Heart left ventricle (tissue), 16 donors: ENCODE data around the gene POMGNT2. TPM values are rescaled to one million over a fixed set of nuclear protein-coding genes. Genes with fewer than 3 reads are reported as not detected.
A peak's percentile ranks its signal among the peaks of the same experiment; 100 is the strongest.

Experiments
- ATAC-seq, 4 donors: fragments of 200-7000 bp; cut with Tn5 transposase; one replicate each; pipeline ENCODE4 v1.9.1; 2020 to 2022; ENCODE audit warnings: moderate library complexity in 4 of 4, mild to moderate bottlenecking in 3 of 4, moderate number of reproducible peaks in 1 of 4
- DNase-seq, 5 donors: peaks; one replicate each; pipeline ENCODE4 v3.0.0-alpha.2; 2020
- H3K27ac ChIP-seq, 12 donors: fragments of 200-600 bp; sonication (generic) in 4 of 12; one replicate each; pipeline versions ENCODE4 v1.5.0 to v1.8.0; 2016 to 2022; ENCODE audit warnings: mild to moderate bottlenecking in 2 of 12
- H3K27me3 ChIP-seq, 9 donors: fragments of 200-600 bp; sonication (generic) in 2 of 9; one replicate each; pipeline versions ENCODE4 v1.5.1 to v1.8.0; 2016 to 2022; ENCODE audit warnings: mild to moderate bottlenecking in 3 of 9
- H3K36me3 ChIP-seq, 9 donors: fragments of 200-600 bp; sonication (generic) in 2 of 9; one replicate each; pipeline versions ENCODE4 v1.5.0 to v1.8.0; 2018 to 2022; ENCODE audit warnings: mild to moderate bottlenecking in 2 of 9
- H3K4me1 ChIP-seq, 12 donors: fragments of 200-600 bp; sonication (generic) in 4 of 12; one replicate each; pipeline versions ENCODE4 v1.5.0 to v1.8.0; 2016 to 2022; ENCODE audit warnings: mild to moderate bottlenecking in 3 of 12
- H3K4me3 ChIP-seq, 12 donors: fragments of 200-600 bp; sonication (generic) in 4 of 12; one replicate each; pipeline versions ENCODE4 v1.5.0 to v1.8.0; 2017 to 2022; ENCODE audit warnings: mild to moderate bottlenecking in 9 of 12, moderate library complexity in 4 of 12
- H3K9me3 ChIP-seq, 12 donors: fragments of 200-600 bp; sonication (generic) in 4 of 12; one replicate each; pipeline versions ENCODE4 v1.5.0 to v1.8.0; 2016 to 2022; ENCODE audit warnings: mild to moderate bottlenecking in 1 of 12
- POLR2A ChIP-seq, 2 donors: fragments of 450-650 bp; IDR thresholded peaks; one replicate each; pipeline ENCODE4 v1.6.1; 2017; ENCODE audit warnings: antibody characterized with exemption in 2 of 2, mild to moderate bottlenecking in 2 of 2, moderate library complexity in 2 of 2
- WGBS, 4 donors: extraction: QIAGEN DNeasy Blood & Tissue Kit in 2 of 4; methylation state at CpG; one replicate each; pipeline versions ENCODE4 v1.1.5 to v1.1.7; 2013 to 2018; 5-methylcytosine and 5-hydroxymethylcytosine counted together
- intact Hi-C, 10 donors: fragments of 100-400 bp; cut with DNase I; formaldehyde crosslinking; loops; one replicate each; pipeline versions ENCODE4 v1.11.1 to v1.14.2; 2022
- polyA plus RNA-seq, 2 donors: library from polyadenylated mRNA; stranded (reverse); fragments of 200-250 nt; gene quantifications; one replicate each; pipeline ENCODE4 v1.2.3, GENCODE V29; 2013
- total RNA-seq, 9 donors: library from RNA; depleted of rRNA in 2 of 9; stranded (reverse); fragments of >200 nt in 2 of 9; fragmentation: NEBNext Ultra II Directional in 3 of 9; extraction: Animal tissue kit (Norgen Biotek cat#: 25700) in 3 of 9; gene quantifications; one replicate each; pipeline versions ENCODE4 v1.1.0 to v1.2.4, GENCODE V29; 2016 to 2023
- TF ChIP-seq, protein P1 (sequence below), 12 donors: fragments of 200-600 bp; sonication (generic) in 4 of 12; IDR thresholded peaks; one replicate each; pipeline versions ENCODE4 v1.5.0 to v1.8.0; 2018 to 2022; ENCODE audit warnings: antibody characterized with exemption in 12 of 12, mild to moderate bottlenecking in 5 of 12
- donor health status: ischemic (EF 13 %, LVEDD 7.1; RV severe dilation, severe dysfunction).
- donor health status: healthy with polysubstance abuse.
- donor health status: DM: no; HTN: yes; CAD: no.
- donor health status: DM: no; HTN: no; CAD: no.
- donor health status: ischemic (EF 25% LVEDD 6.9; RV normal size, moderate dysfunction).
- donor health status: ischemic (EF 25% LVEDD 5.7; RV mildly dilated, moderate dysfunction).
- donor health status: healthy.
- donor health status: DM: yes; HTN: yes; CAD: no.
- donor health status: ischemic (EF 35%, LVEDD 5.7; RV mildly dilated, moderate dysfunction).
- donor health status: nonischemic (EF 11% LVEDD 7.7; RV severe dilation, severe dysfunction).
- donor health status: DM: yes; HTN: yes; CAD: no.
- donor health status: PGD.
- donor health status: ischemic (EF 29% LVEDD 5.4; RV normal size, mild dysfunction).
- donor health status: nonischemic (EF 23%, LVEDD 6.1; RV moderate dilation, normal function).

The POMGNT2 gene
- total and polyA plus RNA-seq, 11 donors = 9.1 to 36.0 (median 18.5) TPM

DNA sequence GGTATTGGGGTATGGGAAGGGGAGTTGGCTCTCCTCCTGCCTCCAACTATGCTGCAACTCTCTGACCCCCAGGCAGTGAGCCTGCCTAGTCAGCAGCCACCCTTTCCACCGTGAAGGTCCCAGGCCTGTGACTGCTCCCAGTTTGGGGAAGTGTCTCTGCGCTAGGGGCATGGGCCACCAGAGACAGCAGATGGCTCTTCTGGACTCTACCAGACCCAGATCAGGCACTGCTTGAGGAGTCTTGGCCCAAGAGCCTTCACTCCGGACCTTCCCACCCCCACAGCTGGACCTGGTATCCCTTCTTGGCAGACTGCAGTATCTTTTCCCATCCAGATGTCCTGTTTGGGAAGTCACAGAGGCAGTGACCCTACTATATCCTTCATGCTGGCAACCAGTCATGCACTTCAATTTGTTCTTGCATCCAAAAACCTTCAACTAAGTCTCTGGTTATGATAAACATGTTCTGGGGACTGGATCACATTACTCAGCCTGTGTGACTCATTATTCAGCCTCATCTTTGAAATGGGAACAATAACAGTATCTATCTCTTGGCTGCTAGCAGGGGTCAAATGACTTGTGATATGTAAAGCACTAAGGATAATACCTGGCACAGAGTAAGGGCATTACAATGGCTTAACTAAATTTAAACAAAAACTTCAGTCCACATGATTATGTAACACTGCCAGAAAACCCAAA, 62.7 kb downstream of the POMGNT2 start:
- no peak for TF ChIP-seq POLR2A (IDR thresholded peaks at IDR 0.05)
- TF ChIP-seq, protein P1, sequence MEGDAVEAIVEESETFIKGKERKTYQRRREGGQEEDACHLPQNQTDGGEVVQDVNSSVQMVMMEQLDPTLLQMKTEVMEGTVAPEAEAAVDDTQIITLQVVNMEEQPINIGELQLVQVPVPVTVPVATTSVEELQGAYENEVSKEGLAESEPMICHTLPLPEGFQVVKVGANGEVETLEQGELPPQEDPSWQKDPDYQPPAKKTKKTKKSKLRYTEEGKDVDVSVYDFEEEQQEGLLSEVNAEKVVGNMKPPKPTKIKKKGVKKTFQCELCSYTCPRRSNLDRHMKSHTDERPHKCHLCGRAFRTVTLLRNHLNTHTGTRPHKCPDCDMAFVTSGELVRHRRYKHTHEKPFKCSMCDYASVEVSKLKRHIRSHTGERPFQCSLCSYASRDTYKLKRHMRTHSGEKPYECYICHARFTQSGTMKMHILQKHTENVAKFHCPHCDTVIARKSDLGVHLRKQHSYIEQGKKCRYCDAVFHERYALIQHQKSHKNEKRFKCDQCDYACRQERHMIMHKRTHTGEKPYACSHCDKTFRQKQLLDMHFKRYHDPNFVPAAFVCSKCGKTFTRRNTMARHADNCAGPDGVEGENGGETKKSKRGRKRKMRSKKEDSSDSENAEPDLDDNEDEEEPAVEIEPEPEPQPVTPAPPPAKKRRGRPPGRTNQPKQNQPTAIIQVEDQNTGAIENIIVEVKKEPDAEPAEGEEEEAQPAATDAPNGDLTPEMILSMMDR (IDR thresholded peaks at IDR 0.05) = no peak
- Histone ChIP-seq H3K27me3 (no peaks in the 10 kb centered on the region), H3K9me3 (peaks cover 0 to 30% (median 11%) of the 10 kb centered on the region in 12 donors), H3K4me1 (peaks cover 0 to 6% (median 0%) of the 10 kb centered on the region in 12 donors), H3K27ac (no peak overlapping the region), H3K36me3 (no peaks in the 10 kb centered on the region), H3K4me3 (no peak overlapping the region)
- WGBS, 4 donors = 78 to 88% (median 82%) methylated on average over 1 to 3 of the region's 3 CpGs
- peak in 1 of 5 donors; percentile 42 for DNase-seq
- ATAC-seq = peak in 2 of 4 donors; percentile 26 to 41
- intact Hi-C loops = no loop called here

DNA sequence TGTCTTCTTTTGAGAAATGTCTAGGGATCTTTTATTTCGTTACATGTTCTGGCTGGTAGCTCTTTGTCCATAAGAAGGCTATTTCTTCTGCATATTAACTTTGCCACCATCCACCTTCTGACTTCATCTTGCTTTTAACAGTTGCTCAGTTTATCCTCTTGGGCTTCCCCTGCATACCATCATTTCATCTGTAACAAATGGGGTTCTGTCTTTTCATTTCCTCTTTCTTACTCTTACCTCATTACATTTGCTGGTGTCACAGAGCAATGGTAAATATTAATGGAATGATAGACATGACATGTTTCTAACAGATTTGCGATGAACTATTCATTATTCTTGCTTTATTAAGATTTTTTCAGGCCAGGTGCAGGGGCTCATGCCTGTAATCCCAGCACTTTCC, 64.4 kb downstream of the POMGNT2 start:
- Histone ChIP-seq H3K4me3 (no peak overlapping the region), H3K27me3 (no peaks in the 10 kb centered on the region), H3K9me3 (peaks cover 0 to 23% (median 11%) of the 10 kb centered on the region in 12 donors), H3K36me3 (no peaks in the 10 kb centered on the region), H3K4me1 (peaks cover 0 to 6% (median 0%) of the 10 kb centered on the region in 12 donors), H3K27ac (no peak overlapping the region)
- TF ChIP-seq POLR2A (IDR thresholded peaks at IDR 0.05) = no peak
- TF ChIP-seq, protein P1 (IDR thresholded peaks at IDR 0.05) = no peak
- ATAC-seq (no peak), DNase-seq (no peak)
- 88 to 95% (median 90%) methylated on average over 2 of the region's 2 CpGs for WGBS, 4 donors
- intact Hi-C loops = no loop called here

DNA sequence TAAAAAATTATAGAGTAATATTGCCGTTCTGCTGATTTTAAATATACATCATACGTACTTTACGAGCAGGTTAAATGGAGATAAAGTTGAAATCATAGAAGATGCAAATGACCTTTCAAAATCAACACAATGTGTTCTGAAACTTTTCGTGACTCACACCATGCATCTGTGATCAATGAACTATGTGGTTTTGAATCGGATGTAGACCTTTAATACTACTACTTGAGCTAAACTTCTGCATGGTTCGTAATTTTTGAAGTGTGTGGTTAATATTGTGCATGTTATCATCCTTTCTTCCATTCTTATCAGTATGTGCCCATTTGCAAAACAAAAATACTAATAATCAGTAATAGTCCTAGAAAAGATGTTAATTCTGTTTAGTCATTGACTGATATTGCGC, 67.9 kb downstream of the POMGNT2 start:
- 87 to 91% (median 89%) methylated on average over 7 of the region's 7 CpGs for WGBS, 4 donors
- no peaks in the 10 kb centered on the region for H3K27me3 ChIP-seq
- no peaks in the 10 kb centered on the region for H3K36me3 ChIP-seq
- no peak for DNase-seq
- intact Hi-C loops = no loop called here
- H3K27ac ChIP-seq = no peak overlapping the region
- TF ChIP-seq, protein P1 (IDR thresholded peaks at IDR 0.05) = no peak
- no peak for TF ChIP-seq POLR2A (IDR thresholded peaks at IDR 0.05)
- ATAC-seq = no peak
- peaks cover 0 to 4% (median 0%) of the 10 kb centered on the region in 12 donors for H3K4me1 ChIP-seq
- H3K4me3 ChIP-seq = no peak overlapping the region
- H3K9me3 ChIP-seq = no peaks in the 10 kb centered on the region

DNA sequence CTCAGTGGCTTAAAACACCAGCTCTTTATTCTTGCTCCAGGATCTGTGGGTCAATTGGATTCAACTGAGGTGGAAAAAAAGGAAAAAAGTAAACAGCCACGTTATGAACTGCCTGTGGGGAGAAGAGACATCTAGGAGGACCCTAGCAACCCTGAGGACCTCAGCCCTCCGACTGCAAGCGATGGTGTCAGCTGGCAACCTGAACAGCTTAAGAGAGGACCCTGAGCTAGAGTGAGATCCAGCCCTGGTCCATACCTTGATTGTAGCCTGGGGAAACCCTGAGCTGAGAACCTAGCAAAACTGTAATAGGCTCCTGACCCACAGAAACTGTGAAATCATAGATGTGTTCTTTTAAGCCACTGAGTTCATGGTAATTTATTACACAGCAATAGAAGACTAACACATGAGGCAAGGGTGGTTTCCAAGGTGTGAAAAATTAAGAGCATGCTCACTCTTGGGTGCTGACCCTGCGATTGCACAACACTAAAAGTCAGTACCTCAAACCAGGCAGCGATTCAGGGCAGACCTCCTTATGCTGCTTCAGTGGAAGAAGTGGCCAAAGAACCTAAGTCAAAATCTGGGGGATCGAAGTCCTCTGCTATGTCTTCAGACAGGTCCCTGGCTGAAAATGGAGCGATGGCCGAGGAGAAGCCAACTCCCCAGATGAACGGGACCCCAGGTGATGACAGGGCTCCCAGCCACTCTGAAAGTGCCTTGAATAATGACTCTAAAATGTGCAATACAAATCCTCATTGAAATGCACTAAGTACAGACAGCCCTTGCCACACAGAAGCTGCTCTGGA, 69.1 kb downstream of the POMGNT2 start:
- ATAC-seq (no peak), DNase-seq (no peak)
- Histone ChIP-seq H3K9me3 (no peaks in the 10 kb centered on the region), H3K4me1 (peaks cover 0 to 1% (median 0%) of the 10 kb centered on the region in 12 donors), H3K27ac (no peak overlapping the region), H3K36me3 (no peaks in the 10 kb centered on the region), H3K4me3 (no peak overlapping the region), H3K27me3 (no peaks in the 10 kb centered on the region)
- TF ChIP-seq POLR2A (IDR thresholded peaks at IDR 0.05) = no peak
- TF ChIP-seq, protein P1 (IDR thresholded peaks at IDR 0.05) = no peak
- intact Hi-C loops = no loop called here
- WGBS, 4 donors = 75 to 85% (median 81%) methylated on average over 9 of the region's 9 CpGs
